Cardiac muscle cell (in vitro differentiated cells and primary cell): ENCODE measurements around the gene CCDC27. TPM values are rescaled to one million over a fixed set of nuclear protein-coding genes. Genes with fewer than 3 reads are reported as not detected.

ENCODE experiments used
- DNase-seq, 2 donors: peaks; one replicate each; pipeline versions ENCODE4 v3.0.0 to v3.0.0-alpha.2; 2010 to 2017; ENCODE audit warnings: low read depth in 1 of 2, low spot score in 1 of 2
- H3K27ac ChIP-seq: fragments of 200-600 bp; sonication (generic); 2 replicates; pipeline ENCODE4 v1.5.1; 2016
- H3K27me3 ChIP-seq: fragments of 200-600 bp; sonication (generic); 2 replicates; pipeline ENCODE4 v1.6.0; 2016; ENCODE audit warnings: control low read depth
- H3K36me3 ChIP-seq: fragments of 200-600 bp; sonication (generic); 2 replicates; pipeline ENCODE4 v1.5.1; 2016; ENCODE audit warnings: control low read depth
- H3K4me1 ChIP-seq: fragments of 200-600 bp; sonication (generic); 2 replicates; pipeline ENCODE4 v1.8.1; 2017; ENCODE audit warnings: low read depth, mild to moderate bottlenecking, mixed run types
- H3K4me3 ChIP-seq: fragments of 200-600 bp; sonication (generic); 2 replicates; pipeline ENCODE4 v1.5.1; 2016; ENCODE audit warnings: mild to moderate bottlenecking
- H3K9me3 ChIP-seq: fragments of 200-600 bp; sonication (generic); 2 replicates; pipeline ENCODE4 v1.5.1; 2017; ENCODE audit warnings: low read depth, mild to moderate bottlenecking, control low read depth
- polyA plus RNA-seq: library from polyadenylated mRNA; unstranded; fragments of >200 nt; fragmentation: Nextera tagmentation; extraction: Ambion mirVana; gene quantifications from 2 replicates; pipeline ENCODE4 v1.2.1, GENCODE V29; 2016
- total RNA-seq: library from RNA; depleted of rRNA; stranded (reverse); fragments of >200 nt; gene quantifications from 2 replicates; pipeline ENCODE4 v1.2.3, GENCODE V29; 2016
- TF ChIP-seq, protein P1 (sequence below): IDR thresholded peaks from 2 replicates; pipeline ENCODE4 v1.5.1; 2012; ENCODE audit warnings: low read depth, mild to moderate bottlenecking, low read length

The CCDC27 gene
- total and polyA plus RNA-seq, 2 experiments from 2014 or later: 0.09 to 0.71 TPM

DNA sequence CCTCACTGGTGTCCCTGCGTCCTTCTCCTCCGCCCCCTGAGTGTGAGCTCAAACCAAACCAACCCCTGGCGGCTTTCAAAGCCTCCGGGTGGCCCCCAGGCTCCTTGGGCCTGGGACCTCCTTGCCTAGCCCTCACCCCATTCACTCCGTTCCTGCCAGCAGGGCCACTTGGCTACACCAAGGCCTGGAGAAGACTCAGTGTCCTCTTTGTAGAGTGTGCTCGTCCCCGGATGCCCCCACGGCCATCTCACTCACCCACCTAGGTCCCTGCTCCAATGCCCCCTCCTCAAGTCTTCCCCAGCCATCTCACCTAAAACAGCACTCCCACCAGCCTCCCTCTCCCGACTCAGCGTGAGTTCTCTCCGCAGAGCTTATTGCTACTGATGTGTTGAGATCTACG, 7.2 kb upstream of the CCDC27 start:
- TF ChIP-seq, protein P1, sequence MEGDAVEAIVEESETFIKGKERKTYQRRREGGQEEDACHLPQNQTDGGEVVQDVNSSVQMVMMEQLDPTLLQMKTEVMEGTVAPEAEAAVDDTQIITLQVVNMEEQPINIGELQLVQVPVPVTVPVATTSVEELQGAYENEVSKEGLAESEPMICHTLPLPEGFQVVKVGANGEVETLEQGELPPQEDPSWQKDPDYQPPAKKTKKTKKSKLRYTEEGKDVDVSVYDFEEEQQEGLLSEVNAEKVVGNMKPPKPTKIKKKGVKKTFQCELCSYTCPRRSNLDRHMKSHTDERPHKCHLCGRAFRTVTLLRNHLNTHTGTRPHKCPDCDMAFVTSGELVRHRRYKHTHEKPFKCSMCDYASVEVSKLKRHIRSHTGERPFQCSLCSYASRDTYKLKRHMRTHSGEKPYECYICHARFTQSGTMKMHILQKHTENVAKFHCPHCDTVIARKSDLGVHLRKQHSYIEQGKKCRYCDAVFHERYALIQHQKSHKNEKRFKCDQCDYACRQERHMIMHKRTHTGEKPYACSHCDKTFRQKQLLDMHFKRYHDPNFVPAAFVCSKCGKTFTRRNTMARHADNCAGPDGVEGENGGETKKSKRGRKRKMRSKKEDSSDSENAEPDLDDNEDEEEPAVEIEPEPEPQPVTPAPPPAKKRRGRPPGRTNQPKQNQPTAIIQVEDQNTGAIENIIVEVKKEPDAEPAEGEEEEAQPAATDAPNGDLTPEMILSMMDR: no peak
- Histone ChIP-seq H3K27me3 (no peaks in the 10 kb centered on the region), H3K4me3 (no peak overlapping the region), H3K36me3 (peaks cover 13% of the 10 kb centered on the region), H3K4me1 (no peaks in the 10 kb centered on the region), H3K27ac (no peak overlapping the region), H3K9me3 (no peaks in the 10 kb centered on the region)
- DNase-seq: no peak

- TF ChIP-seq, protein P1: no peak
- Histone ChIP-seq H3K27ac (no peak overlapping the region), H3K36me3 (peaks cover 11% of the 10 kb centered on the region), H3K4me3 (no peak overlapping the region), H3K9me3 (no peaks in the 10 kb centered on the region), H3K27me3 (no peaks in the 10 kb centered on the region), H3K4me1 (no peaks in the 10 kb centered on the region)
- DNase-seq: no peak
Observed at GRCh38 chr1:3745590-3746381, 6.5 kb upstream of the CCDC27 start.

GRCh38 chr1:3746389-3746829, 5.8 kb upstream of the CCDC27 start:
- no peak overlapping the region for H3K27ac ChIP-seq
- DNase-seq: no peak
- no peaks in the 10 kb centered on the region for H3K9me3 ChIP-seq
- H3K4me1 ChIP-seq: no peaks in the 10 kb centered on the region
- TF ChIP-seq, protein P1: no peak
- peak overlapping the region; percentile 92 for H3K4me3 ChIP-seq
- no peaks in the 10 kb centered on the region for H3K27me3 ChIP-seq
- H3K36me3 ChIP-seq: peaks cover 7% of the 10 kb centered on the region

DNA sequence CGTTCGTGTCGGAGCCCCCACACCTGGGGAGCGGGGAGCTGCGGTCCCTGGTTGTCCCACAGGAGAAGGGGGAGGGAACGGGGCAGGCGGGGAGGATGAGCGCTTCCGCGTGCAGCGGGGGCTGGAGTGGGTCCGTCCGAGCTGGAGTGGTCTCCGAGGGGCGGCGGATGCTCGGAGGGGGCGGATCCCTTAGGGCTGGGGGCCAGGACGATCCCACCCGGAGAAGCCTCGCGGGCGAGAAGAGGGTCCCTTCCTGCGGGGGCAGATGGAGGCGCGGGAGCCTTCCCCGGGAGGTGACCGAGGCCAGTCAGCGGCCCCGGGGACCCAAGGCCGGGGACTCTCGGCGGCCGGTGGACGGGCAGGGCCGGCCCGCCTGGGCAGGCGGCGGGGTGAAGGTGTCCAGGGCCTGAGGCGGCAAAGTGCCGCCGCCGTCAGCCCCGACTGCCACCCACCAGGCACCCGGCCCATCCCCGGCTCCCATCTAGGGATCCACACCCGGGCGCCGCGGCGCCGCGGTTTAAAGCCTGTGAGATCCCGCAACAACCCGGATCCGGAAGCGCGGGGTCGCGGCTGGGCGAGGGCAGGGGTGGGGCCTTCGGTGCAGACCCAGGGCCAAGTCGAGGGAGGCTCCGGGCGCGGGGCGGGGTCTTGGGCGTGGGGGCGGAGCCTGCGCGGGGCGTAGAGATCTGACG, 5.3 kb upstream of the CCDC27 start:
- no peaks in the 10 kb centered on the region for H3K9me3 ChIP-seq
- TF ChIP-seq, protein P1: no peak
- no peaks in the 10 kb centered on the region for H3K4me1 ChIP-seq
- DNase-seq: peak; percentile 78 to 90
- H3K27ac ChIP-seq: no peak overlapping the region
- no peaks in the 10 kb centered on the region for H3K27me3 ChIP-seq
- peak overlapping the region; percentile 92 for H3K4me3 ChIP-seq
- H3K36me3 ChIP-seq: peaks cover 5% of the 10 kb centered on the region

GRCh38 chr1:3747522-3747848, 4.8 kb upstream of the CCDC27 start:
- no peaks in the 10 kb centered on the region for H3K9me3 ChIP-seq
- H3K27me3 ChIP-seq: no peaks in the 10 kb centered on the region
- H3K36me3 ChIP-seq: peaks cover 5% of the 10 kb centered on the region
- DNase-seq: no peak
- H3K27ac ChIP-seq: no peak overlapping the region
- TF ChIP-seq, protein P1: no peak
- peak overlapping the region; percentile 92 for H3K4me3 ChIP-seq
- H3K4me1 ChIP-seq: no peaks in the 10 kb centered on the region
